Measurements from ENCODE around the gene EFCC1. TPM values are rescaled to one million over a fixed set of nuclear protein-coding genes. Genes with fewer than 3 reads are reported as not detected.
A peak's percentile ranks its signal among the peaks of the same experiment; 100 is the strongest.

EFCC1 gene
- total RNA-seq, 1 donor from 2014 or later = 1.5 TPM

DNA sequence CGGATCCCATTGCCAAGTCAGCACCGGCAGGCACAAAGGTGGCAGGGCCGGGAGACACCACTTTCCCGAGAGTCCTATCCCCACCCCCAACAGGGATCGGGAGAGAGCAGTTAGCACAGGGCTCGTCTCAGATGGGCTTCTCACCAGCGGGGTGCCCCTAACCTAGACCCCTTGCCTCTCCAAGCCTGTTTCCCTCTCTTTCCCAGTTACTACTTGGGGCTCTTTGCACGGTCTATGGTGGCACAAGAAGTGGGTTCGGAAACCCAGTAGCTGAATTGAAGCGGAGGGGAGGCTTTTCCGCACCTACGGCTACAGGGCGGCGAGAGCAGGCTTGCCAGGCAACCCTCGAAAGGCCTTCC is 383 bp upstream of the EFCC1 start:
- no peaks in the 10 kb centered on the region for H3K9me3 ChIP-seq (replicated peaks)

DNA sequence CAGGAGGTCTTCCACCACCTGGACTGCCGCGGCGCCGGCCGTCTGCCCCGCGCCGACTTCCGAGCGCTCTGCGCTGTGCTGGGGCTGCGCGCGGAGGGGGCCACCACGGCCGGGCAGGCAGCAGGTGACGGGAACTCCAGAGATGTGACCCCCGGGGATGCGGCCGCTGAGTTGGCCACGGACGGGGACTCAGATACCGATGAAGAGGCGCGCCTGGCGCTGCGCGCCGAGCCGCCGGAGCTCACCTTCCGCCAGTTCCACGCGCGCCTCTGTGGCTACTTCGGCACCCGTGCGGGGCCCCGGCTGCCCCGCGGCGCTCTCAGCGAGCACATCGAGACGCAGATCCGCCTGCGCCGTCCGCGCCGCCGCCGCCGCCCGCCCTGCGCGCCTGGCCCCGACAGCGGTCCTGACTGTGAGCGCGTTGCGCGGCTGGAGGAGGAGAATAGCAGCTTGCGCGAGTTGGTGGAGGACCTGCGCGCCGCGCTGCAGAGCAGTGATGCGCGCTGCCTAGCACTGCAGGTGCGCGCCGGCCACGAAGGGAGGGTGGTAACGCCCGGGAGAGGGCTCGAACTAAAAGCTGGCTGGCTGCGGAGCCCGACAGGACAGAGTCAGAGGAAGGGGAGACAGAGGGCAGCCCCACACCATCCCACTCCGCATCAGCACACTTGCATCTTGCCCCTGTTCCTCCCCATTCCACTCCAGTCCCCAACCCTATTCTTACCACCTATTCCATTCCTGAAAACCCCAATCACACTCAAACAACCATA is 885 bp downstream of the EFCC1 start:
- H3K36me3 ChIP-seq = no peaks in the 10 kb centered on the region
- TF ChIP-seq, protein P1, sequence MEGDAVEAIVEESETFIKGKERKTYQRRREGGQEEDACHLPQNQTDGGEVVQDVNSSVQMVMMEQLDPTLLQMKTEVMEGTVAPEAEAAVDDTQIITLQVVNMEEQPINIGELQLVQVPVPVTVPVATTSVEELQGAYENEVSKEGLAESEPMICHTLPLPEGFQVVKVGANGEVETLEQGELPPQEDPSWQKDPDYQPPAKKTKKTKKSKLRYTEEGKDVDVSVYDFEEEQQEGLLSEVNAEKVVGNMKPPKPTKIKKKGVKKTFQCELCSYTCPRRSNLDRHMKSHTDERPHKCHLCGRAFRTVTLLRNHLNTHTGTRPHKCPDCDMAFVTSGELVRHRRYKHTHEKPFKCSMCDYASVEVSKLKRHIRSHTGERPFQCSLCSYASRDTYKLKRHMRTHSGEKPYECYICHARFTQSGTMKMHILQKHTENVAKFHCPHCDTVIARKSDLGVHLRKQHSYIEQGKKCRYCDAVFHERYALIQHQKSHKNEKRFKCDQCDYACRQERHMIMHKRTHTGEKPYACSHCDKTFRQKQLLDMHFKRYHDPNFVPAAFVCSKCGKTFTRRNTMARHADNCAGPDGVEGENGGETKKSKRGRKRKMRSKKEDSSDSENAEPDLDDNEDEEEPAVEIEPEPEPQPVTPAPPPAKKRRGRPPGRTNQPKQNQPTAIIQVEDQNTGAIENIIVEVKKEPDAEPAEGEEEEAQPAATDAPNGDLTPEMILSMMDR (IDR thresholded peaks at IDR 0.05; ENCODE audit: borderline replicate concordance) = no peak
- H3K4me3 ChIP-seq = peak overlapping the region; percentile 84
- peak overlapping the region; percentile 91 for H3K27ac ChIP-seq (replicated peaks)
- DNase-seq = no peak
- intact Hi-C loops (cut with micrococcal nuclease) = no loop called here
- H3K9me3 ChIP-seq (replicated peaks) = no peaks in the 10 kb centered on the region
- H3K27me3 ChIP-seq (ENCODE audit: low read depth) = peaks cover 60% of the 10 kb centered on the region
- peaks cover 65% of the 10 kb centered on the region for H3K4me1 ChIP-seq

More for the DNA sequence above, 383 bp upstream of the EFCC1 start:
- H3K27me3 ChIP-seq (ENCODE audit: low read depth) = peaks cover 52% of the 10 kb centered on the region
- H3K27ac ChIP-seq (replicated peaks) = peak overlapping the region; percentile 91
- intact Hi-C loops (cut with micrococcal nuclease) = no loop called here
- peaks cover 52% of the 10 kb centered on the region for H3K4me1 ChIP-seq
- no peak for DNase-seq
- H3K4me3 ChIP-seq = peak overlapping the region; percentile 84
- H3K36me3 ChIP-seq = no peaks in the 10 kb centered on the region
- TF ChIP-seq, protein P1 (IDR thresholded peaks at IDR 0.05; ENCODE audit: borderline replicate concordance) = no peak

DNA sequence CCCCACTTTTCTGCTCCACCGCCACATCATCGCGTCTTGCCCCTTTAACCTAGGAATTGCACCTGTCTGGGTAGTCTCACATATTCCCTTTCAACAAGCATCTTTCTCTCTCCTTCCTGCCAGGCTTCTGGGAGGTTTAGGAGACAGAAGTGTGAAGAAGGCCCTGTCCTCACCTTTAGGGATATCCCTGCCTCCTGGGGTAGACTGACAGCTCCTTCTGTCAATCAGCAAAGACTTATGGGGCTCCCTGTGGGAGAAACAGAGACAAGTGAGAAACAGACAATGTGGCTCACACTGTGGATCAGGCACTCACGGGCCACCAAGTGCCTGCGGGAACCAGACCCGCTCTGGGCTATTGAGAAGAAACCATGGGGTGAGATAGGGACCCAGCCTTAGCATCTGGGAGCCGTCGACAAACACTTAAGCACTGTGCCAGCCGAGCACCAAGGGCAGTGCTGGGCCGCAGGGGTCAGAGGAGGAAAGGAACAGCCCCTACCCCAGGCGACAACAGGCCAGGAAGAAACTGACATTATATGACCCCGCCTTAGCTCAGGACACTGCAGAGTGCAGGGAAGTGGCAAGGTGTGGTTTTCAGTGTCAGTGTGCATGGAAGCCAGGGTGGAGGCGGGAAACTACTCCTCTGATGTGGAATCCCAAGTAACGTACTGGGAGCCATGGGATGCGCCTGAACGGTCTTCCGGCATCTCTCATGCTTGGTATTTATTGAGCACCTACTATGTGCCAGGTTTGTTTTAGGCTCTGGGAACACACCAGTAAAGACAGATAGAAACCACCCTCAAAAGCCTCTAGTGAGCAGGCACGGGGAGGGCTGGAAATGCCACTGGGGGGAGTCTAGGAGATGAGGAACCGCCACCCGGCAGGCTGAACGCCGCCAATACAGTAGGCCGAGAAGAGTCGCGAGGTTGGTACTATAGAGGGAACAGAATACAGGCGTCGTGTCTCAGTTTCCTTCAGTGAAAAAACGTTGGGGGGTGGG is 1.8 kb downstream of the EFCC1 start:
- no peak for DNase-seq
- H3K27me3 ChIP-seq (ENCODE audit: low read depth) = peaks cover 69% of the 10 kb centered on the region
- intact Hi-C loops (cut with micrococcal nuclease) = no loop called here

DNA sequence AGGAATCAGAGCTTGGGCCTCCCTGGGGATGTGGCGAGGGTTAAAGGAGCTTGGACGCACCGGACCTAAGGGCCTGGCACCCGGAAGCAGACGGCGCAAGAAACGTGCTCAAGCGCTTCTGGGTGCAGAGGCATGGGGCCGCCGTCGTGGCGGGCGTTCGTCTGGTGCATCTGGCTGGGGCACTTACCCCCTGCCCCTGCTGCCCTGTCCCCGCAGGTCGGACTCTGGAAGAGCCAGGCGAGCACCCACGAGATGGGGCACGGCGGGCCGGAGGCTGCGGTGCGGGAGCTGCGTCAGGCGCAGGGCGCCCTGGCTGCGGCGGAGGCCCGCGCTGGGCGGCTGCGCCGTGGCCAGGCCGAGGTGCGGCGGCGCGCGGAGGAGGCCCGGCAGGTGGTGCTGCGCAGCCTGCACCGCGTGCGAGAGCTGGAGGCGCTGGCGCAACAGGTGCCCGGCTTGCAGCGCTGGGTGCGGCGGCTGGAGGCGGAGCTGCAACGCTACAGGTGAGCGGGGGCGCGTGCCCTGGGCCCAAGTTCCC is 2.5 kb downstream of the EFCC1 start:
- no peak for DNase-seq
- intact Hi-C loops (cut with micrococcal nuclease) = no loop called here

More for the DNA sequence above, 1.8 kb downstream of the EFCC1 start:
- peak overlapping the region; percentile 91 for H3K27ac ChIP-seq (replicated peaks)
- no peaks in the 10 kb centered on the region for H3K9me3 ChIP-seq (replicated peaks)
- peaks cover 74% of the 10 kb centered on the region for H3K4me1 ChIP-seq
- H3K36me3 ChIP-seq = no peaks in the 10 kb centered on the region
- H3K4me3 ChIP-seq = peak overlapping the region; percentile 84
- TF ChIP-seq, protein P1 (IDR thresholded peaks at IDR 0.05; ENCODE audit: borderline replicate concordance) = no peak

More for the DNA sequence above, 2.5 kb downstream of the EFCC1 start:
- TF ChIP-seq, protein P1 (IDR thresholded peaks at IDR 0.05; ENCODE audit: borderline replicate concordance) = peak; percentile 47
- Histone ChIP-seq H3K36me3 (no peaks in the 10 kb centered on the region), H3K9me3 (replicated peaks) (no peaks in the 10 kb centered on the region), H3K27ac (replicated peaks) (peak overlapping the region; percentile 91), H3K4me3 (peak overlapping the region; percentile 84), H3K4me1 (peaks cover 81% of the 10 kb centered on the region), H3K27me3 (ENCODE audit: low read depth) (peaks cover 70% of the 10 kb centered on the region)
